Peyer's patch (tissue), 4 donors: Measurements from ENCODE around the gene ANKRD37. TPM values are rescaled to one million over a fixed set of nuclear protein-coding genes. Genes with fewer than 3 reads are reported as not detected.

Experiments
- DNase-seq, 3 donors: peaks; one replicate each; pipeline ENCODE4 v3.0.0-alpha.2; 2017 to 2019
- H3K27ac ChIP-seq, 4 donors: fragments of 200-600 bp; sonication (generic); one replicate each; pipeline ENCODE4 v1.5.1; 2016 to 2019
- H3K27me3 ChIP-seq, 2 donors: fragments of 200-600 bp; sonication (generic); one replicate each; pipeline ENCODE4 v1.5.1; 2019
- H3K36me3 ChIP-seq, 3 donors: fragments of 200-600 bp; sonication (generic); one replicate each; pipeline ENCODE4 v1.5.1; 2016 to 2019
- H3K4me1 ChIP-seq, 4 donors: fragments of 200-600 bp; sonication (generic); one replicate each; pipeline ENCODE4 v1.5.1; 2016 to 2019
- H3K4me3 ChIP-seq, 4 donors: fragments of 200-600 bp; sonication (generic); 1 replicate in 3 of 4; 2 replicates in 1 of 4; pipeline ENCODE4 v1.5.1; 2016 to 2019; ENCODE audit warnings: mild to moderate bottlenecking in 1 of 4
- H3K9me3 ChIP-seq, 4 donors: fragments of 200-600 bp; sonication (generic); one replicate each; pipeline ENCODE4 v1.5.1; 2016 to 2019; ENCODE audit warnings: mild to moderate bottlenecking in 1 of 4
- CTCF ChIP-seq, 6 experiments: fragments of 450-650 bp in 4 of 6; fragments of 200-600 bp in 2 of 6; sonication (generic) in 1 of 6; IDR thresholded peaks; one replicate each; pipeline ENCODE4 v1.5.1; 2017 to 2019; ENCODE audit warnings: antibody characterized with exemption in 6 of 6, mild to moderate bottlenecking in 3 of 6, moderate library complexity in 1 of 6
- POLR2A ChIP-seq, 2 donors: fragments of 450-650 bp; IDR thresholded peaks; one replicate each; pipeline ENCODE4 v1.5.1; 2017; ENCODE audit warnings: antibody characterized with exemption in 2 of 2, mild to moderate bottlenecking in 2 of 2, moderate library complexity in 2 of 2
- total RNA-seq, 4 donors: library from RNA; depleted of rRNA; stranded (reverse); fragments of >200 nt; gene quantifications; one replicate each; pipeline ENCODE4 v1.1.0, GENCODE V29; 2016

Gene ANKRD37
- total RNA-seq, 4 donors from 2014 or later: 1.4 to 12.6 (median 8.7) TPM; not detected in 1

- no peak overlapping the region for H3K27ac ChIP-seq
- TF ChIP-seq POLR2A (IDR thresholded peaks at IDR 0.05) (no peak), CTCF (IDR thresholded peaks at IDR 0.05) (no peak)
These were observed 33.4 kb upstream of the ANKRD37 start for GRCh38 chr4:185363251-185363650.

GRCh38 chr4:185364886-185365285 lies 31.8 kb upstream of the ANKRD37 start:
- no peaks in the 10 kb centered on the region for H3K36me3 ChIP-seq
- H3K9me3 ChIP-seq: no peaks in the 10 kb centered on the region
- TF ChIP-seq POLR2A (IDR thresholded peaks at IDR 0.05) (no peak), CTCF (IDR thresholded peaks at IDR 0.05) (no peak)
- no peaks in the 10 kb centered on the region for H3K4me1 ChIP-seq
- H3K27ac ChIP-seq: no peak overlapping the region
- H3K27me3 ChIP-seq: no peaks in the 10 kb centered on the region
- H3K4me3 ChIP-seq: no peak overlapping the region
- no peak for DNase-seq

More at GRCh38 chr4:185363251-185363650, 33.4 kb upstream of the ANKRD37 start:
- Histone ChIP-seq H3K4me1 (no peaks in the 10 kb centered on the region), H3K9me3 (no peaks in the 10 kb centered on the region), H3K36me3 (peaks cover 0 to 7% (median 0%) of the 10 kb centered on the region in 3 donors), H3K4me3 (no peak overlapping the region), H3K27me3 (no peaks in the 10 kb centered on the region)
- DNase-seq: no peak

- no peaks in the 10 kb centered on the region for H3K9me3 ChIP-seq
- H3K27ac ChIP-seq: no peak overlapping the region
- TF ChIP-seq POLR2A (IDR thresholded peaks at IDR 0.05) (no peak), CTCF (IDR thresholded peaks at IDR 0.05) (no peak)
- no peaks in the 10 kb centered on the region for H3K27me3 ChIP-seq
- H3K4me3 ChIP-seq: no peak overlapping the region
- no peaks in the 10 kb centered on the region for H3K4me1 ChIP-seq
- no peak for DNase-seq
- H3K36me3 ChIP-seq: peaks cover 0 to 19% (median 0%) of the 10 kb centered on the region in 3 donors
These were observed 26.9 kb upstream of the ANKRD37 start for GRCh38 chr4:185369731-185370130.

- DNase-seq: no peak
- no peaks in the 10 kb centered on the region for H3K4me1 ChIP-seq
- no peak for TF ChIP-seq CTCF (IDR thresholded peaks at IDR 0.05)
- TF ChIP-seq POLR2A (IDR thresholded peaks at IDR 0.05): no peak
- no peaks in the 10 kb centered on the region for H3K27me3 ChIP-seq
- no peak overlapping the region for H3K4me3 ChIP-seq
- H3K27ac ChIP-seq: no peak overlapping the region
- H3K9me3 ChIP-seq: no peaks in the 10 kb centered on the region
- peaks cover 0 to 19% (median 0%) of the 10 kb centered on the region in 3 donors for H3K36me3 ChIP-seq
These were observed 26.2 kb upstream of the ANKRD37 start for GRCh38 chr4:185370268-185370949.

- H3K27me3 ChIP-seq: no peaks in the 10 kb centered on the region
- no peak overlapping the region for H3K4me3 ChIP-seq
- H3K4me1 ChIP-seq: no peaks in the 10 kb centered on the region
- peaks cover 0 to 19% (median 0%) of the 10 kb centered on the region in 3 donors for H3K36me3 ChIP-seq
- H3K27ac ChIP-seq: no peak overlapping the region
- DNase-seq: no peak
- no peaks in the 10 kb centered on the region for H3K9me3 ChIP-seq
- no peak for TF ChIP-seq CTCF (IDR thresholded peaks at IDR 0.05)
- TF ChIP-seq POLR2A (IDR thresholded peaks at IDR 0.05): no peak
These were observed 24.9 kb upstream of the ANKRD37 start for GRCh38 chr4:185371702-185372101.
